Measurements from ENCODE around the gene UNC119B. TPM values are rescaled to one million over a fixed set of nuclear protein-coding genes. Genes with fewer than 3 reads are reported as not detected.

The UNC119B gene
- total RNA-seq, 5 donors from 2014 or later (not counting 1 experiment from before 2014, with no cell fraction given): 14.3 to 26.1 (median 22.6) TPM

DNA sequence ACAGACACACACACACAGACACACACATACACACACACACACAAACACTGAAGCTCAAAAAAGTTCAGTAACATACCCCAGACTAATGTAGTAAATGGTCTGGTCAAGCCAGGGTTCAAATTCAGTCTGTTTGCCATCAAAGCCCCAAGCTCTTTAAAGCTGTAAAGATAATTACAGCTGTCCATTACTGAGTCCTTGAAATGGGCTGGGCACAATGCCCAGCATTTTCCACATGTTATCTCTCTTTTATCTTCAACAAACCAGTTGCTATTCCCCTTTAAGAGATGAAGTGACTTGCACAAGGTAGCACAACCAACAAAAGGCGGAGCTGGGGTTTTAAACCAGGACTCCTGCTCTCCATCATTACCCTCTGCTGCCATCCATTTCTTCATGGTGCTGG lies 7.6 kb upstream of the UNC119B start:
- H3K27ac ChIP-seq (ENCODE audit: low read length): no peak overlapping the region
- POLR2A ChIA-PET: no interaction called here
- H3K4me3 ChIP-seq (ENCODE audit: control insufficient read depth in 1 of 2, extremely low read depth in 1 of 2, low read length in 1 of 2): no peak overlapping the region
- H3K4me1 ChIP-seq (ENCODE audit: control insufficient read depth in 1 of 2, extremely low read depth in 1 of 2, insufficient read depth in 2 of 2, low read length in 2 of 2): no peaks in the 10 kb centered on the region
- WGBS (ENCODE audit: insufficient coverage): no CpG with 5 or more reads among the region's 1 CpG
- ATAC-seq (replicated peaks in 1 of 4) (no peak), DNase-seq (no peak)
- H3K27me3 ChIP-seq (replicated peaks in 1 of 2; ENCODE audit: control insufficient read depth in 2 of 2, extremely low read depth in 1 of 2, insufficient read depth in 2 of 2, low read length in 1 of 2): no peaks in the 10 kb centered on the region
- Mint-ChIP-seq H3K4me3 (no peak overlapping the region), H3K27me3 (no peaks in the 10 kb centered on the region), H3K9me3 (no peaks in the 10 kb centered on the region), H3K4me1 (no peaks in the 10 kb centered on the region), H3K27ac (no peak overlapping the region), H3K36me3 (peaks cover 39% of the 10 kb centered on the region)
- CTCF ChIA-PET: interaction anchor here in 1 of 2 donors (0.9 kb wide), 1 partner anchor 56 kb away, joined by 3 read pairs; no protein-coding TSS in a partner anchor
- no peaks in the 10 kb centered on the region for H3K9me3 ChIP-seq
- H3K36me3 ChIP-seq (ENCODE audit: control insufficient read depth in 2 of 2, extremely low read depth in 1 of 2, insufficient read depth in 1 of 2, low read length in 1 of 2): peaks cover 3 to 46% of the 10 kb centered on the region in 2 donors

DNA sequence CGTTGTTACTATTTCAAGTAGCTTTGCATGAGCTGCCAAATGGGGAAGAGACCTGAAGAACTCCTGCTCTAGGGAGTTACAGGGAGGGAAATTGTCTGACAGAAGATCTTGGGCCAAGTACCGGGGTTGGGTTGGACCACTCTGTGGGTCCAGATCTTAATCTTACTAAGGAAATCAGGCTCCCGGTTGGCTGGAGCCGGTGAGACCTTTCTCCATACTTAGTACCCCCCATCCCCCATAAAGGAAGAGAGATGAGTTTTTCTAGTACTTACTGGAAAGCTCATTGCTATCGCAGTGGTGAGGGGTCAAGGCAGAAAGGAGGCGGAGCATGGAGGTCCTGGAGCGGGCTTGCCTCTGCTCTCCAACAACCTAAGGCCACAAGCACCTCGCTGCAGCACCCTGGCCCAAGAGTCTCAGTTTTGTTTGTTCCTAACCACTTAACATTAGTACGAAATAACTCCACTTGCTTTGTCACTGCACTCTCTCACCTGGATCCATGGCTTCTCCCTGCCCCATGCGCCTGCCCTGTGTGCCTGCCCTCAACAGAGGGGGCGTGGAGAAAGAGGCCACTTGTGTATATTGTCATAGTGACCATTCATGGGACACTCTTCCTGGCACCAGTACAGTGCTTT lies 6.8 kb upstream of the UNC119B start:
- H3K27ac ChIP-seq (ENCODE audit: low read length): no peak overlapping the region
- Mint-ChIP-seq H3K27ac (no peak overlapping the region), H3K27me3 (no peaks in the 10 kb centered on the region), H3K9me3 (no peaks in the 10 kb centered on the region), H3K4me1 (no peaks in the 10 kb centered on the region), H3K36me3 (peaks cover 39% of the 10 kb centered on the region), H3K4me3 (no peak overlapping the region)
- ChIA-PET CTCF (interaction anchor here in 1 of 2 donors (0.9 kb wide), 1 partner anchor 57 kb away, joined by 3 read pairs; no protein-coding TSS in a partner anchor), POLR2A (no interaction called here)
- ATAC-seq (replicated peaks in 1 of 4): no peak
- peaks cover 3 to 39% of the 10 kb centered on the region in 2 donors for H3K36me3 ChIP-seq (ENCODE audit: control insufficient read depth in 2 of 2, extremely low read depth in 1 of 2, insufficient read depth in 1 of 2, low read length in 1 of 2)
- H3K4me1 ChIP-seq (ENCODE audit: control insufficient read depth in 1 of 2, extremely low read depth in 1 of 2, insufficient read depth in 2 of 2, low read length in 2 of 2): no peaks in the 10 kb centered on the region
- DNase-seq: no peak
- no peaks in the 10 kb centered on the region for H3K9me3 ChIP-seq
- WGBS (ENCODE audit: insufficient coverage): 90% methylated on average over 4 of the region's 11 CpGs
- no peaks in the 10 kb centered on the region for H3K27me3 ChIP-seq (replicated peaks in 1 of 2; ENCODE audit: control insufficient read depth in 2 of 2, extremely low read depth in 1 of 2, insufficient read depth in 2 of 2, low read length in 1 of 2)
- no peak overlapping the region for H3K4me3 ChIP-seq (ENCODE audit: control insufficient read depth in 1 of 2, extremely low read depth in 1 of 2, low read length in 1 of 2)

DNA sequence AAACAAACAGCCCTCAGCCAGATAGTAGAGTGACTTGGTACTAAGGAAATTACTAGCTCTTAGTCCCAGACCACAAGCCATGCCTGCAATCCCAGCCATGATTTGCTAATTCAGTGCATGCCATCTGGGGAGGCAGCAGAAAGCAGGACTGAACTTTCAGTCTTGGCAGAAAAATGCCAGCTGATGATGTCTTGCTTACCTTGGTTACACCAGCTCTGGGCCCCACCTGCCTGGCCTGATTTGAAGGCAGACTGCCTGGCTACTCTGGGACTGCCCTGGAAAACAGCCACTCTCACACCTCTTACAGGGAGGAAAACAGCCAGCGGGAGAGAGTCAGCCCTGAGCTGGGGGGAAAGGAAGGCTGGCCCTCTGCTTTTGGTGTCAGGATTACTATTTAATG lies 4.6 kb upstream of the UNC119B start:
- WGBS (ENCODE audit: insufficient coverage): no CpG with 5 or more reads among the region's 1 CpG
- ChIA-PET POLR2A (interaction anchor here in 1 of 2 donors (0.5 kb wide), 1 partner anchor 63 kb away, joined by 3 read pairs; no protein-coding TSS in a partner anchor), CTCF (interaction anchor here (0.6 to 1.6 kb wide), 2 partner anchors 267 to 379 kb away, joined by 3 to 4 read pairs; no protein-coding TSS in a partner anchor)
- Mint-ChIP-seq H3K4me1 (peaks cover 7 to 12% (median 8%) of the 10 kb centered on the region in 3 donors), H3K27me3 (no peaks in the 10 kb centered on the region), H3K36me3 (peaks cover 18% of the 10 kb centered on the region), H3K4me3 (no peak overlapping the region), H3K9me3 (no peaks in the 10 kb centered on the region), H3K27ac (no peak overlapping the region)
- ATAC-seq (replicated peaks in 1 of 4) (no peak), DNase-seq (no peak)
- Histone ChIP-seq H3K4me1 (ENCODE audit: control insufficient read depth in 1 of 2, extremely low read depth in 1 of 2, insufficient read depth in 2 of 2, low read length in 2 of 2) (peaks cover 3 to 8% of the 10 kb centered on the region in 2 experiments), H3K36me3 (ENCODE audit: control insufficient read depth in 2 of 2, extremely low read depth in 1 of 2, insufficient read depth in 1 of 2, low read length in 1 of 2) (peaks cover 3 to 22% of the 10 kb centered on the region in 2 donors), H3K9me3 (no peaks in the 10 kb centered on the region), H3K27me3 (replicated peaks in 1 of 2; ENCODE audit: control insufficient read depth in 2 of 2, extremely low read depth in 1 of 2, insufficient read depth in 2 of 2, low read length in 1 of 2) (no peaks in the 10 kb centered on the region), H3K27ac (ENCODE audit: low read length) (no peak overlapping the region), H3K4me3 (ENCODE audit: control insufficient read depth in 1 of 2, extremely low read depth in 1 of 2, low read length in 1 of 2) (no peak overlapping the region)

DNA sequence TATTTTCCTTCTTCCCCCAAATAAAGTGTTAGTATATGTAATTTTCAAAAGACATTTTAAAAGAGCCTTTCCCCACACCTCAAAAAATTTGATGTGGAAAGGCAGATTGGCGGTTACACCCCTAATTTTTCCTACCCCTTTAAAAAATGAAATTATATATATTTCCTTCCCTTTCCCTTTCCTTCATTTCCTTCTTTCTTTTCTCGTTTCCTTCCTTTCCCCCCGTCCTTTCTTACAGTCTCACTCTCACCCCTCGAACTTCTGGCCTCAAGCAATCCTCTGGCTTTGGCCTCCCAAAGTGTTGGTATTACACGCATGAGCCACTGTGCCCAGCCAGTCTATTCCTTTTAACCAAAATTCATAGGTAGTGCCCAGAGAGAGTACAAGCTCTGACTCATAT lies 4.2 kb upstream of the UNC119B start:
- H3K9me3 ChIP-seq: no peaks in the 10 kb centered on the region
- no peaks in the 10 kb centered on the region for H3K27me3 ChIP-seq (replicated peaks in 1 of 2; ENCODE audit: control insufficient read depth in 2 of 2, extremely low read depth in 1 of 2, insufficient read depth in 2 of 2, low read length in 1 of 2)
- peaks cover 3 to 18% of the 10 kb centered on the region in 2 donors for H3K36me3 ChIP-seq (ENCODE audit: control insufficient read depth in 2 of 2, extremely low read depth in 1 of 2, insufficient read depth in 1 of 2, low read length in 1 of 2)
- Mint-ChIP-seq H3K27me3 (no peaks in the 10 kb centered on the region), H3K4me3 (no peak overlapping the region), H3K27ac (no peak overlapping the region), H3K4me1 (peaks cover 7 to 13% (median 9%) of the 10 kb centered on the region in 3 donors), H3K36me3 (peaks cover 14% of the 10 kb centered on the region), H3K9me3 (no peaks in the 10 kb centered on the region)
- WGBS (ENCODE audit: insufficient coverage): 87% methylated on average over 4 of the region's 5 CpGs
- H3K4me3 ChIP-seq (ENCODE audit: control insufficient read depth in 1 of 2, extremely low read depth in 1 of 2, low read length in 1 of 2): no peak overlapping the region
- CTCF ChIA-PET: interaction anchor here (0.6 to 1.6 kb wide), 3 partner anchors 196 to 380 kb away, joined by 3 to 4 read pairs (median 3); no protein-coding TSS in a partner anchor
- POLR2A ChIA-PET: interaction anchor here in 1 of 2 donors (0.5 kb wide), 1 partner anchor 63 kb away, joined by 3 read pairs; no protein-coding TSS in a partner anchor
- ATAC-seq (replicated peaks in 1 of 4) (no peak), DNase-seq (no peak)
- H3K4me1 ChIP-seq (ENCODE audit: control insufficient read depth in 1 of 2, extremely low read depth in 1 of 2, insufficient read depth in 2 of 2, low read length in 2 of 2): peaks cover 3 to 12% of the 10 kb centered on the region in 2 experiments
- no peak overlapping the region for H3K27ac ChIP-seq (ENCODE audit: low read length)

DNA sequence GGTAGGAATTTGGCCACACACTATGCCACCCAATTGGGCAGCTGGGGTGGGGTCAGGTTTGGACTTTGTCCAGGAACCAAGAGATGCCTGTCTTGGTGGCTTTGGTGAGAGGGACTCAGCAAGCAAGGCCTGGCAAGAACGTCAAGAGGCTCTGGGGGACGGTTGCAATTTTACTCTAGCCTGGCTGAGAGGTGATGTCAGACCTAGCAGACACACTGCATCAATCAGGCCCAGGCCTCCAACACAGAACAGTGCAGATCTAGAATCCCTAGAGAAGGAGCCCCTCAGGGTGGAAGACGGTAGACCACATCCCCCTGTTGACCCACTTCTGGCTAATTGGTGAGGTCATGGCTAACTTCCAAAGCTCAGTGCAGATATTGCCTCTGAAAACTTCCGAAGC lies 1.6 kb upstream of the UNC119B start:
- H3K4me1 ChIP-seq (ENCODE audit: control insufficient read depth in 1 of 2, extremely low read depth in 1 of 2, insufficient read depth in 2 of 2, low read length in 2 of 2): peaks cover 5 to 20% of the 10 kb centered on the region in 2 experiments
- 36% methylated on average over 3 of the region's 4 CpGs for WGBS (ENCODE audit: insufficient coverage)
- CTCF ChIA-PET: interaction anchor here in 1 of 2 donors (3.2 kb wide), 1 partner anchor 128 kb away, joined by 13 read pairs; the partner anchor contains the start of gene POP5
- no peaks in the 10 kb centered on the region for H3K27me3 Mint-ChIP-seq
- H3K9me3 Mint-ChIP-seq: no peaks in the 10 kb centered on the region
- ATAC-seq (replicated peaks in 1 of 4): no peak
- peak overlapping the region in 1 of 2 donors; percentile 7 for H3K27ac Mint-ChIP-seq
- H3K36me3 ChIP-seq (ENCODE audit: control insufficient read depth in 2 of 2, extremely low read depth in 1 of 2, insufficient read depth in 1 of 2, low read length in 1 of 2): peaks cover 0 to 3% of the 10 kb centered on the region in 2 donors
- H3K4me3 Mint-ChIP-seq: peak overlapping the region in 2 of 3 donors; percentile 28 to 31
- POLR2A ChIA-PET: interaction anchor here in 1 of 2 donors (0.5 kb wide), 1 partner anchor 66 kb away, joined by 8 read pairs; no protein-coding TSS in a partner anchor
- no peak for DNase-seq
- peaks cover 2% of the 10 kb centered on the region for H3K36me3 Mint-ChIP-seq
- peaks cover 29 to 38% (median 32%) of the 10 kb centered on the region in 3 donors for H3K4me1 Mint-ChIP-seq
- no peaks in the 10 kb centered on the region for H3K27me3 ChIP-seq (replicated peaks in 1 of 2; ENCODE audit: control insufficient read depth in 2 of 2, extremely low read depth in 1 of 2, insufficient read depth in 2 of 2, low read length in 1 of 2)
- H3K9me3 ChIP-seq: no peaks in the 10 kb centered on the region
- no peak overlapping the region for H3K4me3 ChIP-seq (ENCODE audit: control insufficient read depth in 1 of 2, extremely low read depth in 1 of 2, low read length in 1 of 2)
- no peak overlapping the region for H3K27ac ChIP-seq (ENCODE audit: low read length)

DNA sequence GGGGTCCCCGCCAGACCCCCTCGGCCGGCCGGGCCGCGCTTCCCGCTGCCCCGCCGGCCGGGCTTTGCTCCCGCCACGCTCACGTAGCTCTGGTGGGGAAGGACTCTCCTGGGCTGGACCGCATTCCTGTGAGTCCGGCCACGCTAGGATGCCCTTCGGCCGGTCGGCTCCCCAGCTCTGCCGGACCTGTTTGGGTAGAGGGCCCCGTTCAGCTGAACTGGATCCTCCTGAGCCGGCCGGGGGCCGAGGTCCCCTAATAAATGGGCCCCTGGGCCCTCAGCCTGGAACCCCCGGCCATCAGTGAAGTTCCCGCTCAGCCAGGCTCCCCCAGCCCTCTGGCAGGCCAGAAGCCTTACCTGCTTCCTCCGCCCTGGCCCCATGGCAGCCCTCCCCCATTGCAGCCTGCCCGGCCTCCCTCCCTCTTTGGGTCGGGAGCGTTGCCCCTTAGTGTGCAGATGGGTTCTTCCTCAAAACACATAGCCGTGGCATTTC lies 593 bp downstream of the UNC119B start:
- H3K4me1 Mint-ChIP-seq: peaks cover 34 to 45% (median 39%) of the 10 kb centered on the region in 3 donors
- H3K4me1 ChIP-seq (ENCODE audit: control insufficient read depth in 1 of 2, extremely low read depth in 1 of 2, insufficient read depth in 2 of 2, low read length in 2 of 2): peaks cover 5 to 23% of the 10 kb centered on the region in 2 experiments
- POLR2A ChIA-PET: interaction anchor here in 1 of 2 donors (0.7 kb wide), 1 partner anchor 14 kb away, joined by 3 read pairs; no protein-coding TSS in a partner anchor
- H3K9me3 ChIP-seq: no peaks in the 10 kb centered on the region
- H3K36me3 ChIP-seq (ENCODE audit: control insufficient read depth in 2 of 2, extremely low read depth in 1 of 2, insufficient read depth in 1 of 2, low read length in 1 of 2): peaks cover 0 to 8% of the 10 kb centered on the region in 2 donors
- peaks cover 8% of the 10 kb centered on the region for H3K36me3 Mint-ChIP-seq
- no peaks in the 10 kb centered on the region for H3K27me3 ChIP-seq (replicated peaks in 1 of 2; ENCODE audit: control insufficient read depth in 2 of 2, extremely low read depth in 1 of 2, insufficient read depth in 2 of 2, low read length in 1 of 2)
- ATAC-seq (replicated peaks in 1 of 4) (peak in 3 of 4 experiments; percentile 25 to 47 (median 33)), DNase-seq (peak in 8 of 35 experiments; percentile 7 to 35 (median 18))
- peak overlapping the region; percentile 87 to 90 (median 88) for H3K4me3 Mint-ChIP-seq
- no peaks in the 10 kb centered on the region for H3K9me3 Mint-ChIP-seq
- peak overlapping the region; percentile 42 for H3K27ac ChIP-seq (ENCODE audit: low read length)
- H3K4me3 ChIP-seq (ENCODE audit: control insufficient read depth in 1 of 2, extremely low read depth in 1 of 2, low read length in 1 of 2): peak overlapping the region; percentile 62 to 89
- H3K27me3 Mint-ChIP-seq: no peaks in the 10 kb centered on the region
- H3K27ac Mint-ChIP-seq: peak overlapping the region; percentile 81 to 90
- CTCF ChIA-PET: interaction anchor here (0.6 to 3.2 kb wide), 6 partner anchors 61 to 513 kb away, joined by 3 to 13 read pairs (median 3); partner anchors contain the start of gene POP5 (in 1 of the 2)
- under 1% methylated on average over 31 of the region's 31 CpGs for WGBS (ENCODE audit: insufficient coverage)
